GM12865 (cell line): ENCODE results near the gene ZBTB43.

ENCODE experiments used
- DNase-seq: peaks from one replicate; pipeline ENCODE4 v3.0.0; 2010; ENCODE audit warnings: low read depth
- H3K4me3 ChIP-seq: 2 replicates; pipeline ENCODE4 v1.5.1; 2011; ENCODE audit warnings: mild to moderate bottlenecking, low read depth, low read length, control low read depth
- CTCF ChIP-seq: IDR thresholded peaks from 2 replicates; pipeline ENCODE4 v1.5.1; 2011; ENCODE audit warnings: low read length, control low read depth, low read depth, inconsistent platforms; ENCODE audit not compliant: insufficient read depth; ENCODE audit errors: missing control alignments

Gene ZBTB43

GRCh38 chr9:126856326-126856877 is 51.6 kb downstream of the ZBTB43 start:
- DNase-seq: no peak
- no peak overlapping the region for H3K4me3 ChIP-seq
- TF ChIP-seq CTCF: no peak

- no peak overlapping the region for H3K4me3 ChIP-seq
- DNase-seq: no peak
- TF ChIP-seq CTCF: no peak
Observed at GRCh38 chr9:126857261-126857960, 52.6 kb downstream of the ZBTB43 start.

GRCh38 chr9:126859111-126859510 is 54.3 kb downstream of the ZBTB43 start:
- TF ChIP-seq CTCF: no peak
- H3K4me3 ChIP-seq: no peak overlapping the region
- DNase-seq: no peak

- peak; percentile 99 for TF ChIP-seq CTCF
- DNase-seq: peak; percentile 78
Observed at GRCh38 chr9:126860077-126860756, 55.4 kb downstream of the ZBTB43 start, which contains the start of gene ZBTB34. Gene ZBTB34 (plus strand): TSS chr9:126860639. CDS start chr9:126879400, 18,761 bp downstream.

GRCh38 chr9:126860757-126861466 is 56.1 kb downstream of the ZBTB43 start:
- peak; percentile 32 for DNase-seq
- peak overlapping the region; percentile 82 for H3K4me3 ChIP-seq
- TF ChIP-seq CTCF: no peak

More at GRCh38 chr9:126860077-126860756, 55.4 kb downstream of the ZBTB43 start, which contains the start of gene ZBTB34:
- H3K4me3 ChIP-seq: peak within 1 kb of the TSS; percentile 82

- peak; percentile 21 for DNase-seq
- TF ChIP-seq CTCF: no peak
- H3K4me3 ChIP-seq: peak overlapping the region; percentile 82
Observed at GRCh38 chr9:126861707-126862103, 56.9 kb downstream of the ZBTB43 start.
